ENCODE measurements around the gene CTNNA2. TPM values are rescaled to one million over a fixed set of nuclear protein-coding genes. Genes with fewer than 3 reads are reported as not detected.

The CTNNA2 gene
- total and polyA plus RNA-seq, 12 donors = 0.12 to 5.0 (median 1.4) TPM; not detected in 1

DNA sequence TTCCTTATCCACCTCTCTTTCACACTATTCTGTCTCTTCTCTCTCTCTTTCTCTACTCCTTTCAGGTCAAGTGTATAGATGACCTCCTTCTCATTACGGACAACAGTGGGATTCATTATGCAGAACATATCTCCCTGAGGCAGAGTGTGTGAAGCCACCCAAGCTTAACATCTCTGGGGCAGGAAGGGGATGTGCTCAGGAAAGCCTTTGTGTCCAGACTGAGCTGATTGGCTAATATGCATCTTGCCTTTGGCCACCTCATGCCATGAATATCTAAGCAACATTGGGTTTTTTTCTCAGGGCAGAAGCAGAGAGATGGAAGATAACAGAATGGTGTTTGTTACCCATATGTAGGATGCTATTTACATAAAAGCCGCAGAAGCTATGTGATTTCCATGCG is 1003.1 kb downstream of the CTNNA2 start:
- H3K9me3 ChIP-seq (replicated peaks in 1 of 3) = no peaks in the 10 kb centered on the region
- no peaks in the 10 kb centered on the region for H3K36me3 ChIP-seq (replicated peaks in 1 of 2)
- intact Hi-C loops (cut with DNase I) = no loop called here
- no peak overlapping the region for H3K27ac ChIP-seq
- no peaks in the 10 kb centered on the region for H3K27me3 ChIP-seq
- H3K4me1 ChIP-seq (replicated peaks in 1 of 2) = no peaks in the 10 kb centered on the region
- H3K4me3 ChIP-seq = no peak overlapping the region
- 81 to 90% (median 82%) methylated on average over 3 of the region's 3 CpGs for WGBS, 4 donors
- TF ChIP-seq, protein P1, sequence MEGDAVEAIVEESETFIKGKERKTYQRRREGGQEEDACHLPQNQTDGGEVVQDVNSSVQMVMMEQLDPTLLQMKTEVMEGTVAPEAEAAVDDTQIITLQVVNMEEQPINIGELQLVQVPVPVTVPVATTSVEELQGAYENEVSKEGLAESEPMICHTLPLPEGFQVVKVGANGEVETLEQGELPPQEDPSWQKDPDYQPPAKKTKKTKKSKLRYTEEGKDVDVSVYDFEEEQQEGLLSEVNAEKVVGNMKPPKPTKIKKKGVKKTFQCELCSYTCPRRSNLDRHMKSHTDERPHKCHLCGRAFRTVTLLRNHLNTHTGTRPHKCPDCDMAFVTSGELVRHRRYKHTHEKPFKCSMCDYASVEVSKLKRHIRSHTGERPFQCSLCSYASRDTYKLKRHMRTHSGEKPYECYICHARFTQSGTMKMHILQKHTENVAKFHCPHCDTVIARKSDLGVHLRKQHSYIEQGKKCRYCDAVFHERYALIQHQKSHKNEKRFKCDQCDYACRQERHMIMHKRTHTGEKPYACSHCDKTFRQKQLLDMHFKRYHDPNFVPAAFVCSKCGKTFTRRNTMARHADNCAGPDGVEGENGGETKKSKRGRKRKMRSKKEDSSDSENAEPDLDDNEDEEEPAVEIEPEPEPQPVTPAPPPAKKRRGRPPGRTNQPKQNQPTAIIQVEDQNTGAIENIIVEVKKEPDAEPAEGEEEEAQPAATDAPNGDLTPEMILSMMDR (IDR thresholded peaks at IDR 0.05) = no peak
- no peak for TF ChIP-seq POLR2A (IDR thresholded peaks at IDR 0.05)
- no peak for DNase-seq

DNA sequence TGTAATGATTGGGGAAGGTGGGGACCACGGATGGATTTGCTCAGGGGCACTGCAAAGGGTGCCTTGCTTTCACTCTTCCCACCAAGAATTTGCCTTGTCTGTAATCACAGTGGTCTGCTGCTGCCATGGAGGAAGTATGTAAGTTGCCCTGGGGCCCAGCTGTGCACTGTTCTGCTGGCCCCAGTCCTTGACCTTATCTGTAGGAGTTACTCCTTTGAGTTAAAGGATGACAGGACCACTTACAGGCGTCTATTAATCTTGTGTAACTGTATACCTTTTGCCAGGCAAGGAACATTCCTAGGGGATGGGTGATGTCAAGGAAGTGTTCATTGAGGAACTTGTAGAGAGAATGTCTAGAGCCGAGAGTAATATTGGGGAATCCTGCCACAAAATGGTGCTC is 1004.5 kb downstream of the CTNNA2 start:
- no peak overlapping the region for H3K4me3 ChIP-seq
- H3K9me3 ChIP-seq (replicated peaks in 1 of 3) = no peaks in the 10 kb centered on the region
- H3K27ac ChIP-seq = no peak overlapping the region
- no peak for DNase-seq
- no peaks in the 10 kb centered on the region for H3K27me3 ChIP-seq
- TF ChIP-seq, protein P1 (IDR thresholded peaks at IDR 0.05) = no peak
- no peak for TF ChIP-seq POLR2A (IDR thresholded peaks at IDR 0.05)
- H3K36me3 ChIP-seq (replicated peaks in 1 of 2) = no peaks in the 10 kb centered on the region
- H3K4me1 ChIP-seq (replicated peaks in 1 of 2) = no peaks in the 10 kb centered on the region
- 36 to 40% (median 40%) methylated on average over 3 of the region's 3 CpGs for WGBS, 4 donors
- intact Hi-C loops (cut with DNase I) = no loop called here

DNA sequence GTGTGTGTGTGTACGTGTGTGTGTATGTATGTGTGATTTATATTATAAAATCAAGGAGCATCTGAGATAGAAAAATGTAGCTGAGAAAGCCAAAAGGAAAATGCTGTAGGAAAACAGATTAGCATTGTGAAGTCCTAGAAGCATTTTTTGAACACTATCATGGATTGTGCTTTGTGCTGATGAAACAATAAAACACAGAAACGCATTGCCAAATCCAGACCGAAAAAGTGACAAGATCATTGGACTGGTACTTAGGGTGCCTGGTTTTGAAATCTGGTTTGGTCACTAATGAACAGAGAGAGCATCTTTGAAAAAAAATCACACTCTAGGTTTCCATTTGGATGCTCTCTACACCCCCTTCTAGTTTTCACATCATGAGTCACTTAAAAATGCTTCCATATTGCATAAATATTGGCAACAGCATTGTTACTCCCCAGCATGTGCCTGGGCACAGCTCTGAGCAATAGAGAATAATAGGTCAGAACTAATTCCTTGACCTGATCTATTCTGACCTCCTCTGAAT is 1006.3 kb downstream of the CTNNA2 start:
- Histone ChIP-seq H3K9me3 (replicated peaks in 1 of 3) (no peaks in the 10 kb centered on the region), H3K4me1 (replicated peaks in 1 of 2) (no peaks in the 10 kb centered on the region), H3K36me3 (replicated peaks in 1 of 2) (no peaks in the 10 kb centered on the region), H3K27me3 (no peaks in the 10 kb centered on the region), H3K27ac (no peak overlapping the region), H3K4me3 (no peak overlapping the region)
- TF ChIP-seq, protein P1 (IDR thresholded peaks at IDR 0.05) = no peak
- TF ChIP-seq POLR2A (IDR thresholded peaks at IDR 0.05) = no peak
- 68 to 75% (median 70%) methylated on average over 3 of the region's 3 CpGs for WGBS, 4 donors
- no peak for DNase-seq
- intact Hi-C loops (cut with DNase I) = no loop called here

DNA sequence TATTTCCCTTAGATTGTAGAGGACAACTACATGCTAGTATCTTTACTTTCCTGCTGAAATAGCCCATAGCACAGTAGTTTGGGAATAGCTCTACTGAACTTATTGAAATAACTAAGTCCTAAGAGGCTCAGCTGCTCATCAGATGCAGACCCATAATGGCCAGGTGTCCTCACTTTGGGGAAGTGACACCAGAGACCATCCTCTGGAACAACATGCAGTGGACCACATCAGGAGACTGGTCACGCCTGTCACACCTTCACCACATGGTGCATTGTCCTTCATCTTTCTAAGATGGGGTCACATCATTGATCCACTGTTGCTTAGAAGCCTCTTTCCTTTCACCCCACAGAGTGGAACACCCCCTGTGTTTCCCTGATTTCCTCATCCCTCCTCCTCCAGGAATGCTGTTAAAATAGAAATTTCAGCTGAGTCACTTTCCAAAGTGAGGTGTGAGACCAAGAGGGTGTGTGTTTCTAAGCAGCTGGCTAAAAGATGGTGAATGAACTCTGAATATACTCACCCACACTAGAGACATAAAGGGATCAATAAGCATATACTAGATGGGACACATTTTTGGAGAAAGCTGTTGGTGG is 1006.9 kb downstream of the CTNNA2 start:
- WGBS, 4 donors = 57 to 81% (median 65%) methylated on average over 1 of the region's 1 CpG
- TF ChIP-seq, protein P1 (IDR thresholded peaks at IDR 0.05) = no peak
- TF ChIP-seq POLR2A (IDR thresholded peaks at IDR 0.05) = no peak
- H3K4me3 ChIP-seq = no peak overlapping the region
- H3K27ac ChIP-seq = no peak overlapping the region
- H3K36me3 ChIP-seq (replicated peaks in 1 of 2) = no peaks in the 10 kb centered on the region
- intact Hi-C loops (cut with DNase I) = no loop called here
- H3K9me3 ChIP-seq (replicated peaks in 1 of 3) = no peaks in the 10 kb centered on the region
- DNase-seq = no peak
- H3K4me1 ChIP-seq (replicated peaks in 1 of 2) = no peaks in the 10 kb centered on the region
- no peaks in the 10 kb centered on the region for H3K27me3 ChIP-seq
